Measurements from ENCODE around the gene PACS1.

PACS1 gene

DNA sequence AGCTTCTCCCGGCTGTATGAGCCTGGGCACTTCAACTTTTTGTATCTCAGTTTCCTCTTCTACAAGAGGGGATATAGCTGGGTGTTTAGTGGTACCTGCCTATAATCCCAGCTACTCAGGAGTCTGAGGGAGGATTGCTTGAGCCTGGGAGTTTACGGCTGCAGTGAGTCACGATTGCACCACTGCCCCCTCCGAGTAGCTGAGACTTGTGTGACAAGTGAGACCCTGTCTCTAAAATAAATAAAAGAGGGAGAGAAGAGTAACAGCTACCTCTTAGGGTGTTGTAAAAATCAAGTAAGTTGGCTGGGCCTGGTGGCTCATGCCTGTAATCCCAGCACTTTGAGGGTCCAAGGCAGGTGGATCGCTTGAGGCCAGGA lies 33.8 kb upstream of the PACS1 start:
- no peak for DNase-seq
- Histone ChIP-seq H3K36me3 (replicated peaks; ENCODE audit: insufficient read depth, low read length) (no peaks in the 10 kb centered on the region), H3K9me3 (replicated peaks; ENCODE audit: insufficient read depth, low read length) (no peaks in the 10 kb centered on the region), H2AFZ (ENCODE audit: low read length) (no peak overlapping the region), H3F3A (ENCODE audit: insufficient read depth, low read length) (no peaks in the 10 kb centered on the region), H3K4me3 (ENCODE audit: low read length) (no peak overlapping the region), H3K4me2 (ENCODE audit: low read depth, low read length) (no peak overlapping the region), H3K27ac (ENCODE audit: low read length) (no peak overlapping the region), H3K9me2 (replicated peaks; ENCODE audit: insufficient read depth, low read length) (no peaks in the 10 kb centered on the region), H4K20me1 (ENCODE audit: insufficient read depth, low read length) (no peaks in the 10 kb centered on the region), H3K9ac (ENCODE audit: low read length) (no peak overlapping the region), H3K79me2 (ENCODE audit: low read length) (no peaks in the 10 kb centered on the region), H3K27me3 (replicated peaks; ENCODE audit: insufficient read depth, low read length) (no peaks in the 10 kb centered on the region), H3K4me1 (ENCODE audit: low read length) (no peaks in the 10 kb centered on the region)
- TF ChIP-seq, protein P1, sequence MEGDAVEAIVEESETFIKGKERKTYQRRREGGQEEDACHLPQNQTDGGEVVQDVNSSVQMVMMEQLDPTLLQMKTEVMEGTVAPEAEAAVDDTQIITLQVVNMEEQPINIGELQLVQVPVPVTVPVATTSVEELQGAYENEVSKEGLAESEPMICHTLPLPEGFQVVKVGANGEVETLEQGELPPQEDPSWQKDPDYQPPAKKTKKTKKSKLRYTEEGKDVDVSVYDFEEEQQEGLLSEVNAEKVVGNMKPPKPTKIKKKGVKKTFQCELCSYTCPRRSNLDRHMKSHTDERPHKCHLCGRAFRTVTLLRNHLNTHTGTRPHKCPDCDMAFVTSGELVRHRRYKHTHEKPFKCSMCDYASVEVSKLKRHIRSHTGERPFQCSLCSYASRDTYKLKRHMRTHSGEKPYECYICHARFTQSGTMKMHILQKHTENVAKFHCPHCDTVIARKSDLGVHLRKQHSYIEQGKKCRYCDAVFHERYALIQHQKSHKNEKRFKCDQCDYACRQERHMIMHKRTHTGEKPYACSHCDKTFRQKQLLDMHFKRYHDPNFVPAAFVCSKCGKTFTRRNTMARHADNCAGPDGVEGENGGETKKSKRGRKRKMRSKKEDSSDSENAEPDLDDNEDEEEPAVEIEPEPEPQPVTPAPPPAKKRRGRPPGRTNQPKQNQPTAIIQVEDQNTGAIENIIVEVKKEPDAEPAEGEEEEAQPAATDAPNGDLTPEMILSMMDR (IDR thresholded peaks at IDR 0.05; ENCODE audit: low read length), result no peak
- TF ChIP-seq EZH2 (optimal IDR thresholded peaks at IDR 0.05; ENCODE audit: low read depth, low read length), result no peak
- no peak for TF ChIP-seq EZH2phosphoT487 (IDR thresholded peaks at IDR 0.05; ENCODE audit: low read length)

DNA sequence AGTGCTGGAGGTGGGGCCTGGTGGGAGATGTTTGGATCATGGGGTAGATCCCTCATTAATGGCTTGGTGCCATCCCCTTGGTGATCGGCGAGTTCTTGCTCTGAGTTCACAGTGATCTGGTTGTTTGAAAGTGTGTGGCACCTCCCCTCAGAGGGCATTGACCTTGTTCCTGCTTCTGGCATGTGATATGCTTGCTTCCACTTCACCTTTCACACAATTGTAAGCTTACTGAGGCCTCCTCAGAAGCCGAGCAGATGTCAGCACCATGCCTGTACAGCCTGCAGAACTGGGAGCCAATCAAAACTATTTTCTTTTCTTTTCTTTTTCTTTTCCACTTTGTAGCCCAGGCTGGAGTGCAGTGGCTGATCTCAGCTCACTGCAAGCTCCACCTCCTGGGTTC lies 32.7 kb upstream of the PACS1 start:
- Histone ChIP-seq H3K27me3 (replicated peaks; ENCODE audit: insufficient read depth, low read length) (no peaks in the 10 kb centered on the region), H3K27ac (ENCODE audit: low read length) (no peak overlapping the region), H3K4me2 (ENCODE audit: low read depth, low read length) (no peak overlapping the region), H3K9me2 (replicated peaks; ENCODE audit: insufficient read depth, low read length) (no peaks in the 10 kb centered on the region), H3K4me1 (ENCODE audit: low read length) (no peaks in the 10 kb centered on the region), H2AFZ (ENCODE audit: low read length) (no peak overlapping the region), H3K9ac (ENCODE audit: low read length) (no peak overlapping the region), H3K9me3 (replicated peaks; ENCODE audit: insufficient read depth, low read length) (no peaks in the 10 kb centered on the region), H3K4me3 (ENCODE audit: low read length) (no peak overlapping the region), H4K20me1 (ENCODE audit: insufficient read depth, low read length) (no peaks in the 10 kb centered on the region), H3F3A (ENCODE audit: insufficient read depth, low read length) (no peaks in the 10 kb centered on the region), H3K36me3 (replicated peaks; ENCODE audit: insufficient read depth, low read length) (no peaks in the 10 kb centered on the region), H3K79me2 (ENCODE audit: low read length) (no peaks in the 10 kb centered on the region)
- TF ChIP-seq, protein P1 (IDR thresholded peaks at IDR 0.05; ENCODE audit: low read length), result no peak
- no peak for TF ChIP-seq EZH2 (optimal IDR thresholded peaks at IDR 0.05; ENCODE audit: low read depth, low read length)
- TF ChIP-seq EZH2phosphoT487 (IDR thresholded peaks at IDR 0.05; ENCODE audit: low read length), result no peak
- DNase-seq, result no peak

DNA sequence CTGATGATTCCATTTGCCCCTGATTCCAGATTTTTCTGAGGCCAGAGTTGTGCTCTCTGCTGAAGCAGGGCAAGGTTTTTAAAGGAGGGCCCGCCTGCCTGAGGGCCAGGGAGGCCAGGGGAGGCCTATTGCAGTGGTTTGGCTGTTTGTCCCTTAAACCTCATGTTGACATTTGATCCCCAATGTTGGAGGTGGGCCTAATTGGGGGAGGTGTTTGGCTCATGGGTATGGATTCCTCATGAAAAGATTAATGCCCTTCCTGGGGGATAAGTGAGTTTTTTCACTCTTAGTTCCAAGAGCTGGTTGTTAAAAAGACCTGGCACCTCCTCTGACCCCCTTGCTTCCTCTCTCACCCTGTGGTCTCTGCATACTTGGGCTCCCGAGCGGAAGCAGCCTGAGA lies 30.3 kb upstream of the PACS1 start:
- H4K20me1 ChIP-seq (ENCODE audit: insufficient read depth, low read length), result no peaks in the 10 kb centered on the region
- TF ChIP-seq EZH2 (optimal IDR thresholded peaks at IDR 0.05; ENCODE audit: low read depth, low read length) (no peak), EZH2phosphoT487 (IDR thresholded peaks at IDR 0.05; ENCODE audit: low read length) (no peak)
- TF ChIP-seq, protein P1 (IDR thresholded peaks at IDR 0.05; ENCODE audit: low read length), result no peak
- no peak overlapping the region for H2AFZ ChIP-seq (ENCODE audit: low read length)
- H3K4me2 ChIP-seq (ENCODE audit: low read depth, low read length), result no peak overlapping the region
- H3K9me2 ChIP-seq (replicated peaks; ENCODE audit: insufficient read depth, low read length), result no peaks in the 10 kb centered on the region
- DNase-seq, result no peak
- H3K9ac ChIP-seq (ENCODE audit: low read length), result no peak overlapping the region
- no peak overlapping the region for H3K4me3 ChIP-seq (ENCODE audit: low read length)
- H3K4me1 ChIP-seq (ENCODE audit: low read length), result peaks cover 5% of the 10 kb centered on the region
- peaks cover 7% of the 10 kb centered on the region for H3F3A ChIP-seq (ENCODE audit: insufficient read depth, low read length)
- H3K9me3 ChIP-seq (replicated peaks; ENCODE audit: insufficient read depth, low read length), result no peaks in the 10 kb centered on the region
- no peaks in the 10 kb centered on the region for H3K36me3 ChIP-seq (replicated peaks; ENCODE audit: insufficient read depth, low read length)
- H3K27me3 ChIP-seq (replicated peaks; ENCODE audit: insufficient read depth, low read length), result no peaks in the 10 kb centered on the region
- no peaks in the 10 kb centered on the region for H3K79me2 ChIP-seq (ENCODE audit: low read length)
- H3K27ac ChIP-seq (ENCODE audit: low read length), result no peak overlapping the region

All from MM.1S (cell line).